Activated CD4-positive, alpha-beta T cell treated with anti-CD3 and anti-CD28 coated beads, Interleukin-2, Interleukin-6, amounts not matched to agents 100 ng/mL and 50 ng/mL, durations not matched to agents 16 hours and 8 hours (primary cell): Measurements from ENCODE around the gene YARS1.
"Not testable (repeated sequence)": the region's sequence is repeated elsewhere in the genome, so short reads cannot be mapped to it uniquely, and the experiment has no call there.

ENCODE experiments used
- DNase-seq: peaks from one replicate; pipeline ENCODE4 v3.0.0-alpha.2; 2020

The YARS1 gene

DNA sequence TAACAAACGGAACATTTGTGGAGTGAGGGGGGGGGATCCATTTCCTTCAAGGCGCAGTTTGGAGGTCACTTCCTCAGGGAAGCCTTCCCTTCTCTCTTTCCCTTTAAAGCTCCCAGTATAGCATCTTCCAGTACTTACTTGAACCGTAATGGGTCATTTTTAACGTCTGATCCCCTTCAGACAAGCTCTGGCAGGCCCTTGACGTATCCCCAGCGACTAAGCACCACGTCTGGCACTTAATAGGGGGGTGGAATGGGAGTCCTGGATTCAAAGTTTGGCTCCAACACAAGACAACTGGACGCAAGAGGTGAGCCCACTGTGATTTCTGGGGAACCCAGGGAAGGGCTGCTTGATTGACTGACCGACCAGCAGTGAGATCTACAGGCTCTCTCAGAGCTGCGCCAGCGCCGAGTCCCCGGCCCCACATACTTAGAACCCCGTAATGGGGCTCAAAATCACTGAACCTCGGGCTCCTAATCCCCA, 441 bp downstream of the YARS1 start:
- peak; percentile 11 for DNase-seq

DNA sequence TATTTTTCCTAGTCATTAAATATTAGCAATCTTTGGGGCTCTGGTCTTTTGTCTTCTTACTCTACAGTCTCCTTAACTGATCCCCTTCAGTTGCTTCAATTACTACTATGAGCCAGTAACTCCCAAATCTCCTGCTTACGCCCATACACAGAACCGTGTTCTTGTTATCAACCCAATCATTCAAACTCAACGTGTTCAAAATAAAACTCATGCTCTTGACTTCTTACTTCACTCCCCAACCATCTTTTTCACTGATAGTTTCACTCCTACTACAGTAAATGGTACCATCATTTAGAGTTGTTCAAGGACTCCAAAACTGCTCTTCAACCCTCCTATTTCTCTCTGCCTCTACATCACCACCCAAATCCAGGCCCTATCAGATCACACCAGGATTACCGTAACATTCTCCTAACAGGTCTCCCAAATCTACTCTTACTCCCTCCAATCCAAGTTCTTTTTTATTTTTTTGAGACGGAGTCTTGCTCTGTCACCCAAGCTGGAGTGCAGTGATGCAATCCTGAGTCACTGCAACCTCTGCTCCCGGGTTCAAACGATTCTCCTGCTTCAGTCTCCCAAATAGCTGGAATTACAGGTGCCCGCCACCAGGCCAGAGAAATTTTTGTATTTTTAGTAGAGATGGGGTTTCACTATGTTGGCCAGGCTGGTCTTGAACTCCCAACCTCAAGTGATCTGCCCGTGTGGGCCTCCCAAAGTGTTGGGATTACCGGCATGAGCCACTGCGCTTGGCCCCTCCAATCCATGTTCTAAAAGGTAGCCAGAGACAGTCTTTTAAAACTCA, 3.0 kb downstream of the YARS1 start:
- DNase-seq: no peak

DNA sequence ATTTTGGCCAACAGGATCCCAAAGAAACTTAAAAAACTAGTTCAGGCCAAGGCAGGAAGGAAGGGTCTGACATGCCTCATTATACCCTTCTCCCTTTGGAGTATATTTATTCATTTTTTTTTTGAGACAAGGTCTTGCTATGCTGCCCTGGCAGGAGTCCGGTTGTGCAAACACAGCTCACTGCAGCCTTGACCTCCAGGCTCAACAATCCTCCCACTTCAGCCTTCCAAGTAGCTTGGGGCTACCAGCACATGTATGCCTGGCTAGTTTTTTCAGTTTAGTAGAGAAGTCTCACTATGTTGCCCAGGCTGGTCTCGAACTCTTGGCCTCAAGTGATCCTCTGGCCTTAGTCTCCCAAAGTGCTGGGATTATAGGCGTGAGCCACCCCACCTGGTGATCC, 5.2 kb downstream of the YARS1 start:
- no peak for DNase-seq

DNA sequence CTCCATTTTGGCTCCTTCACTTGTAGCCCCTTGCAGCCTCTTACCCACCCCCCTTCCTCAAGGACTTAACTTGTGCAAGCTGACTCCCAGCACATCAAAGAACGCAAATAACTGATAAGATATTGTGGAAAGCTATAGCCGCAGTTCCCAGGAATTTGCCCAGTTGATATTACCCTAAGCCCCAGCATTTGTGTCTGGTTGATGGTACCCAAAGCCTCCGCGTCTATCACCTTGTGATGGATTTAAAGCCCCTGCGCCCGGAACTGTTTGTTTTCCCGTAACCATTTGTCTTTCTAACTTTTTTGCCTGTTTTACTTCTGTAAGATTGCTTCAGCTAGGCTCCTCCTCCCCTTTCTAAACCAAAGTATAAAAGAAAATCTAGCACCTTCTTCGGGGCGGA, 5.9 kb downstream of the YARS1 start:
- DNase-seq: no peak

DNA sequence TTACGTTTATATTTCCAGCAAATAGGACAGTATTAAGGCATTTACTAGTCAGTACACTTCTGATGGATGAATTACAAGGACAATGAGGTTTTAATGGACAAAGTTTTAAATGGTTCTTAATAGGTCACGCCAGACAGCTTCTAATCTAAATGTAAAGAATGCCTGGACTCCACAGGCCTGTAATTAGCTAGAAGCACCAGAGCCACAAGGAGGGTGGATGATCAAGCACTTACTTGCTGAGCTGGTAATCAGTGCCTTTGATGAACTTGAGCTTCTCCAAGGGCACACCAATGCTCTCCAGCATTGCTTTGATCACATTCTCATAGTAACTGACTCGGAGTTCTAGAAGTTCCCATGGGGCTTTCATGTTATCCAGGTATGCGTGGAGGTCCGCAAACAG, 6.8 kb downstream of the YARS1 start:
- DNase-seq: no peak

DNA sequence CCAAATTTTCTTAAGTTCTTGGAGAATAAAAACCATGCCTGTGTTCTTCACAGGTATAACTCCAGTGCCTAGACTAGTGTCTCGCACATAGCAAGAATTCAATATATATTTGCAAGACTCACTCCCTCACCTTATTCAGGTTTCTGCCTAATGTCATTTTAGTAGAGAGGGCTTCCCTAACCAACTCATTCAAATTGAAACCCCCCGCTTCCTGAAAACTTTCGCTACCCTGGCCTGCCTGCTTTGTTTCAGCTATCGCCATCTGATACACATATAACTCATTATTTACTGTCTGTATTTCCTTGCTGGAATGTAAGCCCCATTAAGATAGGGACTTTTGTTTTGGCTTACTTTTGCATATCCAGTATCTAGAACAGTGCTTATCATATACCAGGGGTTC, 8.6 kb downstream of the YARS1 start:
- DNase-seq: peak; percentile 20

DNA sequence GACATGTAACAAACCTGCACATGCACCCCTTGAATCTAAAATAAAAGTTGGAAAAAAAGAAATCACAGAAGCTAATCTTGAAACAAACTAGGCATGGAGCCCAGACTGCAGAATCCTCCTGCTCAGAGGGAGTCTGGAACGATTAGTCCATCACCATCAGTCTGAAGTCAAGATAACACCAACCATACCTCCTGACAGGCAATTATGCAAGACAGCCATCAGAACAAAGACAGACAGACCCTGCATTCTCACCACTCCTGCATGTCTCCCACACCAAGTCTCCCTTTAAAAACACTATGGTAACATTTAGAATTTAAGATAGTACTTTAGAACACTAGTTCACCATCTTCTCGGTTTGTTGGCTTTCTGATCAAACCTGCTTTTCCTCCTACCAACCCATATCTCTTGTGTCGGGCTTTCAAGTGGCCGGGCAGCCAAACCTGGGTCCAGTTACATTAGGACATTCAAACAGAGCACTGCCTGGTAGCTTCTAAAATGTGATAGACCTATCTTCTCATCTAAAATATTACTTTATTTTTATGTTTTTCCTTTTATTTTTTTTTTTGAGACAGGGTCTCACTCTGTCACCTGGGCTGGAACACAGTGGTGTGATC, 10.1 kb downstream of the YARS1 start:
- no peak for DNase-seq

DNA sequence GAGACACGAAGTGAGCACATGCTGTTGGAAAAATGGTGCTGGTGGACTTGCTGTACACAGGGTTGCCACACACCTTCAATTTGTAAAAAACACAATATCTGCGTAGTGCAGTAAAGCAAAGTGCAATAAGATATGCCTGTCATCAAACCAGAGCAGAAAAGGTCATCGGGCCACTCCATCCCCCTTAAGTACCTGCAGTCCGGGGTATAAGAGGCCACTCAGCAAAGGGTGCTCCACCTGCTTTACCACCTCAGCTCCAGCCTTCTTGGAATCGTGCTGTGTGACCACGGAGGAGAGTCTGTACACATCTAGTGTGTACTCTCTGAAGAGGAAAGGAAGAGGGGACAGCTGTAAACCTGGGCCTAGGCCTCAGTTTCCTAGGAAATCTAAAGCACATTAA, 10.9 kb downstream of the YARS1 start:
- no peak for DNase-seq

DNA sequence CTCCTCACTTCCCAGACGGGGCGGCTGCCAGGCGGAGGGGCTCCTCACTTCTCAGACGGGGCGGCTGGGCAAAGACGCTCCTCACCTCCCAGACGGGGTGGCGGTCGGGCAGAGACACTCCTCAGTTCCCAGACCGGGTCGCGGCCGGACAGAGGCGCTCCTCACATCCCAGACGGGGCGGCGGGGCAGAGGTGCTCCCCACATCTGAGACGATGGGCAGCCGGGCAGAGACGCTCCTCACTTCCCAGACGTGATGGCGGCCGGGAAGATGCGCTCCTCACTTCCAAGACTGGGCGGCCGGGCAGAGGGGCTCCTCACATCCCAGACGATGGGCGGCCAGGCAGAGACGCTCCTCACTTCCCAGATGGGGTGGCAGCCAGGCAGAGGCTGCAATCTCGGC, 12.7 kb downstream of the YARS1 start:
- DNase-seq: not testable (repeated sequence)

DNA sequence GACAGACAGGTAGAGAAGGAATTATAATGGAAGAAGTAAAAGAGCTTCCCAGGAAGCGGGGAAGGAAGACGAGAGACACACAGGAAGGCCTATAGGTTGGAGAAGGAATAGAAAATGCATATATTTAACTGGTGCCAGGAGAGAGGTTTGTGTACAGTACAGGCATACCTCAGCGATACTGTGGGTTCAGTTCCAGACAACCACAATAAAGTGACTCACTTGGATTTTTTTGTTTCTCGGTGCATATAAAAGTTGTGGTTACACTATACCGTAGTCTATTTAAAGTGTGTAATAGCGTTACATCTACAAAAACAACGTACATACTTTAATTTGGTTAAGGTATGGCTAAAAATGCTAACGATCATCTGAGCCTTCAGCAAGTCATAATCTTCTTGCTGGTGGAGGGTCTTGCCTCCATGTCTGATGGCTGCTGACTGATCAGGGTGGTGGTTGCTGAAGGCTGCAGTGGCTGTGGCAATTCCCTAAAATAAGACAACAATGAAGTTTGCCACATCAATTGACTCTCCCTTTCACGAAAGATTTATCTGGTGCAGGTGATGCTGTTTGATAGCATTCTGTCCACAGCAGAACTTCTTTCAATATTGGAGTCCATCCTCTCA, 16.0 kb downstream of the YARS1 start:
- DNase-seq: peak; percentile 68

DNA sequence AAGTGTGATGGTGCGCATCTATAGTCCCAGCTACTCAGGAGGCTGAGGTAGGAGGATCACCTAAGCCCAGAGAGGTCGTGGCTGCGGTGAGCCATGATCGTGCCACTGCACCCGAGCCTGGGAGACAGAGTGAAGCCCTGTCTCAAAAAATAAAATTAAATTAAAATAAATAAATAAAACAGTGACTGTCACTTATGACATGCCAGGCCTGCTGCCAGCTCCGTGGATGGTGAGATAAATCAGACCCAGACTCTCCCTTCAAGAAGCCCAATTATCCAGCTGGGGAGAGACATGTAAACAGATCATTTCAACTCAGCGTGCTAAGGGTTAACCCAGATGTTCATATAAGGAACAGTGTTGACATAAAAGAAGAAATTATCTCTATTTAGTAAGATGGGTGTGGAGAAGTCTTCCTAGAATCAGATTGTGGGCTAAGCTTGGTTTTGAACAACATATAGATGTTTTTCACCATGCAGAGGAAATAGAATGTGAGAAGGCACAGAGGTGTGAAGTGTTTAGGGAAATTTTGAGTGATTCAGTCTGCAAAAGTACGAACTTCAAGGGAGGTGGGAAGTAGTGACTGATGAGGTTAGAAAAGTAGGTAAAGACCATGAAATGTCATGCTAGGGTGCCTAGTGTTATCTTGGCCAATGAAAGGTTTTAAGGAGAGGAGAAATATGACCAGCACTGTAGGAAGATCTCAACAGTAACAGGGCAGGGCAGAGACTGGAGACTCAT, 18.3 kb downstream of the YARS1 start:
- DNase-seq: peak; percentile 83

DNA sequence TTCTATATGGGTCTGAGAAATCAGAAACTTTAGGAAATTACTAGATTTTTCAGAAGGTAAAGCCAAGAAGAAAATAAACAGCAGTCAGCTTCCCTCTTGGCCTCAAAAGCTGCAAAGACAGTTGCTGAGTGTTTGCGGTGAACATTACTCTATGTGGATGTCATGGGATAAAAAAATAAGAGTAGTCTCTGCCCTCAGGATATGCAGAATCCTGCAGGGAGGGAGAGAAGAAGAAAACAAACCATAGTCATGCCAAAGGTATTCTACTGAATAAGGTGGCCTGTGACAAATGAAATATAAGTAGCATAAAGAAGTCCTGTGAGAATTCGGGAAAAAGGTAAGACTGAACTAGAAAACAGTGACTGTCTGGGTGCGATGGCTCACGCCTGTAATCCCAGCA, 19.0 kb downstream of the YARS1 start:
- no peak for DNase-seq

DNA sequence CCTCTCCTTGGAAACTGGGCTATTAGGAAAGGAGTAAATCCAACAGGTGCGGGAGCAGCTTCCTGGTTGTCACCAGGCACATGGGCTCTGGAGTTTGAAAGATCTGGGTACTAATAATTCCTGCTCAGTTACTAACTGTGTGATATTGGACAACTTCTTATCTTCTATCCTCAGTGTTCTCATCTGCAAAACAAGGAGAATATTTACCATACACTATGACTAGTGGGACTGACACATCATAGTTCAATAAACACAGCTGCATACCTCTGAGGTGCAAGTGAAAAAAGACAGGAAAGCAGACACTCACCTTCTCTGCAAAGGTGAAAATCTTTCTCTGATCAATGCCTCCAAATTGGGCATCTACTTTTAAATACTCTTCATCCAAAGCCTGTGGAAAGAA, 19.7 kb downstream of the YARS1 start:
- DNase-seq: no peak

DNA sequence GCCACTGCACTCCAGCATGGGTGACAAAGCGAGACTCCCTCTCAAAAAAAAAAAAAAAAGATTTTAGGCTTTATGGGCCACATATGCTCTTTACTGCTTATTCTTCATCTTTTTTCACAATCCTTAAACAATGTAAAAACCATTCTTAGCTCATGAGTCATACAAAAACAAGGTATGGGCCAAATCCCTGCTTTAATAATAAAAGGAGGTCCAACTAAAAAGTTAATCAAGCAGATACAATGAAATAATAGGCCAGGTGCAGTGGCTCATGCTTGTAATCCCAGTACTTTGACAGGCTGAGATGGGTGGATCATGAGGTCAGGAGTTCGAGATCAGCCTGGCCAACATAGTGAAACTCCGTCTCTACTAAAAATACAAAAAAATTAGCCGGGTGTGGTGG, 21.4 kb downstream of the YARS1 start:
- not testable (repeated sequence) for DNase-seq

DNA sequence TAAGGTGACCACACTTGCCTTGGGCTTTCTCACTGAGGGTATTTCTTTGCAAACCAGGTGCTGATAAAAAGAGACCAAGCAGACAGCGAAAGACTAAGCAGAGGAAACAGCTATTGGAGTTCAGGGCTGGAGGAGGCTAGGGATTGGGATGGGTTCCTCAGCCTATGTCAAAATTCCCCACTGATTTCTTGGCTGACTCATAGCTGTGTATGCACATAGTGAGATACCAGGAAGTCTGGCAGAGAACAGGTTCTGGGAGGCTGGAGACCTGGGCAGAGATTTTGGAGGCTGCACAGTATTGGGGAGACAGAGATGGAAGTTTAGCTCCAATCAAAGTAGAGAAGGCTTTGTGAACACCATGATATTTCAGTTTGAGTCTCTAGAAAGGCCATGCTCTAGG, 25.3 kb downstream of the YARS1 start:
- DNase-seq: no peak

DNA sequence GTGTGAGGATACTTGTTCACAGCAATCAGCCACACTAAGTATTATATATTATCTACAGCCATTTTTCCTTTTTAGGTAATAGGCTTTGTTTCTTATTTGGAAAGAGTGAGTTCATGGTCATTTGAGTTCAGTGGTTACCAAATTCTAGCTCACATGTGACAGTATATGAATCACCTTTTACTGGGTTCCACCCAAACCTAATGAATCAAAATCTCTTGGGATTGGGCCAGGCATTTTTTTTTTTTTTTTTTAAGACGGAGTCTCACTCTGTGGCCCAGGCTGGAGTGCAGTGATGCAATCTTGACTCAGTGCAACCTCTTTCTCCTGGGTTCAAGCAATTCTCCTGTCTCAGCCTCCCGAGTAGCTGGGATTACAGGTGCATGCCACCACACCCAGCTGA, 27.8 kb downstream of the YARS1 start:
- DNase-seq: not testable (repeated sequence)

DNA sequence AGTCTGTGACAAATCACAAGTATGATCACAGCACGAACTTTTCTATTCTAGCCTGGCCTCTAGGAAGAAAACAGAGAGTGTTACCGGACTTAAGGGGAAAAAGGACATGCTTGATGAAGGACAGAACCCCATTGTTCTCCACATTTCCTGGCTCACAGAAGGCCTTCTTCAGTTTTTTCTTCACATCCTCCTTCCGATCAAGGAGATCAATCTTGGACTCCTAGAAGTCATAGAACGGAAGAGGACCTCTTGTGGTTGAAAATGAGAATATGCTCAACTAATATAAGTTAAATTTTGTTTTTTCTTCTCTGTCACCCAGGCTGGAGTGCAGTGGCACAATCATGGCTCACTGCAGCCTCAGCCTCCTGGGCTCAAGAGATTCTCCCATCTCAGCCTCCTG, 30.3 kb downstream of the YARS1 start:
- no peak for DNase-seq

DNA sequence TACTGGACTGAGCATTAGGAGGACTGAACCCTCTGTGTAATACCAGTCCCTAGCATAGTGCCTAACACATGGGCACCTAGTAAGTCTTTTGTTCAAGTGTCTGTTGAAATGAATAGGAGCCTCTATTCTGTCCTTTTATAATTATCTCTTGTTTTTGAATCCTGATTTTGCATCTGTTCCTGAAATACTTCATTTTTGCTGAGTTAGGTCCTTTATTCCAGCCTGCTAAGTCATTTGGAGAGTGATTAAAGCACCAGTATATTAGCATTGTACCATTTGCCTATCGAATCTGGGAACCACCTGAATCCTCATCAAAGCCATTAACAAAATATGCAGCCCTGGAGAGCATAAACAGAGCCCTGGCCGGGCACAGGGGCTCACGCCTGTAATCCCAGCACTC, 32.3 kb downstream of the YARS1 start:
- DNase-seq: no peak

DNA sequence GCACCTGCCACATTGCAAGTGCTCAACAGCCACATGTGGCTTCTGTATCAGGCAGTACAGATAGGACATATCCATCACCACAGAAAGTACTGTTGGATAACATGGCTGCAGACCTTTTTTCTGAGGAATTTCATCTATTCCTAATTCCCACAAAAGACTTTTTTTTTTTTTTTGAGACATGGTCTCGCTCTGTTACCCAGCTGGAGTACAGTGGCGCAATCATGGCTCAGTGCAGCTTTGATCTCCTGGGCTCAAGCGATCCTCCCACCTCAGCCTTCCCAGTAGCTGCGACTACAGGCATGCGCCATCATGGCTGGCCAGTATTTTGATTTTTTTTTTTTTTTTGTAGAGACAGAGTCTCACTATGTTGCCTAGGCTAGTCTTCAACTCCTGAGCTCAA, 33.3 kb downstream of the YARS1 start:
- DNase-seq: no peak

DNA sequence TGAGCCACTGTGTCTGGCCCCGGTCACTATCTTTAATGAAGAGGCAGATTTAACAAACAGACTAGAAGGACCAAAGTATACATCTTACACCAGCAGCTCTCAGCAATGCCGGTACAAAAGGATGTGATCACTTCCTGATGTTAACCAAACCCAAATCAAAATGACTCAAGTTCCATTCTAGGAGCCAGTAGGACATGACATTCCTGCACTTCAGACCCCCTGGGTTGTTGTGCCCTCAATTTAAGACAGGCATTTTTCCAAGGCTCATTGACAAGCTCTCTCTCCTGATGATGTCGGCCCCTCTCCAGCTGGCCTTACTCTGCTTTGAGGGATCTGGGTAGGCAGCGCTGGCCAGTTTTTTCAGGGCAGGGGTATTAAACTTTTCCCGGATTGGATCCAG, 35.1 kb downstream of the YARS1 start:
- DNase-seq: no peak

DNA sequence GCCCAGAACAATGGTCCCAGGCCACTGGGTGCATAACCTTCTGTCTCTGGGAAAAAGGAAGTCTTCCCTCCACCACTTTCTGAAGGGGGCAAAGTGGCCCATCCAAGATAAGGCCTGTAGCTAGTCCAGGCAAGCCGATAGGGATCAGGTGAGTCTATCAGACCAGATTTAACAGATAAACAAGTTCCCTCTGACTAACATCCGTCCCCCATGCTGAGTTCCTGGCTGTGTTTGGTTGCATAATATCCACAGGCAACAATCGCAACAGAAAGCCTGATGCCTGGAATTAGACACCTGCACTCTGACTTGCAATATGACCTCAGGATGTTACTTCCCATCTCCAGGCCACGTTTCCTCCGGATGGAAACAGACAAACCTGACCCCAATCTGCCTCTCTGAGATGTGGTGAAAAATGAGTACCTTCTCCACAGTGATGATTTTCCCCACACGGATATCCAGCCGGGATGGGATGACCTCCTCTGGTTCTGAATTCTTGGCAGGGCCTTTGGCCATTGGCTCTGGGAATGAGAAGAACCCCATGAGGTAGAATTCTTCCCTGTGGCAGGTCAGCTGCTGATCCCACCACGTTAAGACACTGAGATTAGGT, 36.4 kb downstream of the YARS1 start:
- no peak for DNase-seq

DNA sequence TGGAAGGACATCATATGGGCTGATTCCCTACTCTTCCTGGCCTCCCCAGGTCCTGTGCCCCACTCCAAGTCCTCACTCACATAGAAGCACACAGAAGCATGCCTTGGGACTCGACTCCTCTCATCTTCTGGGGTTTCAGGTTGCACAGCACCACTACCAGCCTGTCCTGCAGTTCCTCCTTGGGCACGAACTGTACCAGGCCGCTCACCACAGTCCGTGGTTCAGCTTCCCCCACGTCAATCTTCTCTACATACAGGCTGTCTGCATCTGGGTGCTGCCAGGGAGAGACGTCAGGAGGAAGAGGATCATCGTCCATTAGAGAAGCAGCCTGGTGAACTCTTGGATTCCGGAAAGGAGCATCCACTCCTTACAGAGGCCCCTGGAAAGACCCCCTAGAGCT, 37.2 kb downstream of the YARS1 start:
- no peak for DNase-seq

DNA sequence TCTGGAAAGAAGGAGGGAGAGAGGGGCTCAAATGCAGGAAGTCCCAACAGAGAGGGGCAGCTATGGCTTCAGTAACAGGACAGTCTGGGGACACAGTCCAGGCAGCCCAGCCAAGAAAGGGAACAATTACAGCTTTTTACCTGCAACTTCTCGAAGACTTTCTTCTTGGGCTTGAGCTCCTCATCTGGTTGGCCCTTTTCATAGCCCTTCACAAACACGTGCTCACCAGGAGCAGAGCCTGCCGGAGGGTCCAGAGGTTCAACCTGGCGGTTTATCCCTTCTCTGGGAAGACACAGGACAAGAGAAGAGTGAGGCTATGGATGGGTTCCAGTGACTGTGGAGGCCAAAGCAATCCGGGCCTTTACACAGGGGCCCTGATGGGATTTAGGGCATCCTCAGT, 37.9 kb downstream of the YARS1 start:
- DNase-seq: no peak
